ENCODE measurements around the gene FBXL17. TPM values are rescaled to one million over a fixed set of nuclear protein-coding genes. Genes with fewer than 3 reads are reported as not detected.

Gene FBXL17
- total RNA-seq, 1 donor from 2014 or later: 12.7 TPM

DNA sequence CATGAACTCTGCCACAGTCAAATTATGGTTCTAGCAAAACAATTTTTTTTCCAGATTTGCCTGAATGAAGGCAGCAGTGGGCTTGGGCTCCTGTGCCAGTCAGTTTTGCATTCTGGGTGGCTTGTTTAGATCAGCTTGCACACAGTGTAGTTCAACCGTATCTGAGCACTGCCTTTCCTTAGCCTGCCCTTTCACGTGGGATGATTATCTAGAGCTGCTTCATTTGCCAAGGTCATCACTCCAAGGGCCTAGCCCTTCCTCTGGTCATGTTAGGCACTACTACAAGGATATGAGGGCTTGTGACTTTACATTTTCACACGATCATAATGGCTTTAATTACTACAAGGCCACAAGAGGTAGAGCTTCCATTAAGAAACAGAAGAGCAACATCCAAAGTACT, 560.6 kb downstream of the FBXL17 start:
- no peak for FAIRE-seq
- Histone ChIP-seq H4K20me1 (ENCODE audit: insufficient read depth, low read length) (no peaks in the 10 kb centered on the region), H3K27ac (ENCODE audit: low read depth, low read length) (no peak overlapping the region), H3K4me1 (ENCODE audit: insufficient read depth, low read length) (no peaks in the 10 kb centered on the region), H3K36me3 (ENCODE audit: insufficient read depth, low read length) (no peaks in the 10 kb centered on the region), H3K4me3 (ENCODE audit: insufficient read depth, low read depth, low read length) (no peak overlapping the region), H3K9me3 (ENCODE audit: insufficient read depth, low read depth, low read length) (no peaks in the 10 kb centered on the region), H3K27me3 (ENCODE audit: insufficient read depth, low read length) (no peaks in the 10 kb centered on the region), H3K79me2 (ENCODE audit: insufficient read depth, low read length) (no peaks in the 10 kb centered on the region), H3K4me2 (ENCODE audit: low read length) (no peak overlapping the region), H2AFZ (ENCODE audit: low read depth, low read length) (no peak overlapping the region), H3K9ac (ENCODE audit: low read length) (no peak overlapping the region)
- Mint-ChIP-seq H3K36me3 (ENCODE audit: low read depth, unreplicated experiment) (peaks cover 2% of the 10 kb centered on the region), H3K27ac (ENCODE audit: unreplicated experiment) (no peak overlapping the region), H3K4me1 (ENCODE audit: low read depth, unreplicated experiment) (no peaks in the 10 kb centered on the region), H3K9me3 (ENCODE audit: unreplicated experiment) (peaks cover 9% of the 10 kb centered on the region), H3K27me3 (ENCODE audit: low read depth, unreplicated experiment) (no peaks in the 10 kb centered on the region), H3K4me3 (ENCODE audit: unreplicated experiment) (no peak overlapping the region)
- DNase-seq (ENCODE audit: low read depth): no peak
- no peak for TF ChIP-seq EZH2 (IDR thresholded peaks at IDR 0.05; ENCODE audit: insufficient read depth, low read length)
- TF ChIP-seq, protein P1, sequence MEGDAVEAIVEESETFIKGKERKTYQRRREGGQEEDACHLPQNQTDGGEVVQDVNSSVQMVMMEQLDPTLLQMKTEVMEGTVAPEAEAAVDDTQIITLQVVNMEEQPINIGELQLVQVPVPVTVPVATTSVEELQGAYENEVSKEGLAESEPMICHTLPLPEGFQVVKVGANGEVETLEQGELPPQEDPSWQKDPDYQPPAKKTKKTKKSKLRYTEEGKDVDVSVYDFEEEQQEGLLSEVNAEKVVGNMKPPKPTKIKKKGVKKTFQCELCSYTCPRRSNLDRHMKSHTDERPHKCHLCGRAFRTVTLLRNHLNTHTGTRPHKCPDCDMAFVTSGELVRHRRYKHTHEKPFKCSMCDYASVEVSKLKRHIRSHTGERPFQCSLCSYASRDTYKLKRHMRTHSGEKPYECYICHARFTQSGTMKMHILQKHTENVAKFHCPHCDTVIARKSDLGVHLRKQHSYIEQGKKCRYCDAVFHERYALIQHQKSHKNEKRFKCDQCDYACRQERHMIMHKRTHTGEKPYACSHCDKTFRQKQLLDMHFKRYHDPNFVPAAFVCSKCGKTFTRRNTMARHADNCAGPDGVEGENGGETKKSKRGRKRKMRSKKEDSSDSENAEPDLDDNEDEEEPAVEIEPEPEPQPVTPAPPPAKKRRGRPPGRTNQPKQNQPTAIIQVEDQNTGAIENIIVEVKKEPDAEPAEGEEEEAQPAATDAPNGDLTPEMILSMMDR (IDR thresholded peaks at IDR 0.05; ENCODE audit: insufficient read depth, low read depth, low read length): no peak

GRCh38 chr5:107820429-107820828, 561.5 kb downstream of the FBXL17 start:
- Histone ChIP-seq H3K27me3 (ENCODE audit: insufficient read depth, low read length) (no peaks in the 10 kb centered on the region), H3K9ac (ENCODE audit: low read length) (no peak overlapping the region), H4K20me1 (ENCODE audit: insufficient read depth, low read length) (no peaks in the 10 kb centered on the region), H3K79me2 (ENCODE audit: insufficient read depth, low read length) (no peaks in the 10 kb centered on the region), H3K36me3 (ENCODE audit: insufficient read depth, low read length) (no peaks in the 10 kb centered on the region), H3K9me3 (ENCODE audit: insufficient read depth, low read depth, low read length) (no peaks in the 10 kb centered on the region), H3K4me1 (ENCODE audit: insufficient read depth, low read length) (no peaks in the 10 kb centered on the region), H3K4me2 (ENCODE audit: low read length) (no peak overlapping the region), H3K27ac (ENCODE audit: low read depth, low read length) (no peak overlapping the region), H3K4me3 (ENCODE audit: insufficient read depth, low read depth, low read length) (no peak overlapping the region), H2AFZ (ENCODE audit: low read depth, low read length) (no peak overlapping the region)
- H3K27me3 Mint-ChIP-seq (ENCODE audit: low read depth, unreplicated experiment): no peaks in the 10 kb centered on the region
- DNase-seq (ENCODE audit: low read depth) (no peak), FAIRE-seq (no peak)
- no peak overlapping the region for H3K27ac Mint-ChIP-seq (ENCODE audit: unreplicated experiment)
- H3K4me1 Mint-ChIP-seq (ENCODE audit: low read depth, unreplicated experiment): no peaks in the 10 kb centered on the region
- H3K4me3 Mint-ChIP-seq (ENCODE audit: unreplicated experiment): no peak overlapping the region
- H3K36me3 Mint-ChIP-seq (ENCODE audit: low read depth, unreplicated experiment): peaks cover 2% of the 10 kb centered on the region
- peaks cover 9% of the 10 kb centered on the region for H3K9me3 Mint-ChIP-seq (ENCODE audit: unreplicated experiment)
- TF ChIP-seq EZH2 (IDR thresholded peaks at IDR 0.05; ENCODE audit: insufficient read depth, low read length): no peak
- TF ChIP-seq, protein P1 (IDR thresholded peaks at IDR 0.05; ENCODE audit: insufficient read depth, low read depth, low read length): no peak

- Histone ChIP-seq H3K4me1 (ENCODE audit: insufficient read depth, low read length) (peaks cover 6% of the 10 kb centered on the region), H3K36me3 (ENCODE audit: insufficient read depth, low read length) (no peaks in the 10 kb centered on the region), H3K4me3 (ENCODE audit: insufficient read depth, low read depth, low read length) (no peak overlapping the region), H3K27ac (ENCODE audit: low read depth, low read length) (no peak overlapping the region), H3K79me2 (ENCODE audit: insufficient read depth, low read length) (no peaks in the 10 kb centered on the region), H2AFZ (ENCODE audit: low read depth, low read length) (no peak overlapping the region), H3K9ac (ENCODE audit: low read length) (no peak overlapping the region), H3K27me3 (ENCODE audit: insufficient read depth, low read length) (no peaks in the 10 kb centered on the region), H3K9me3 (ENCODE audit: insufficient read depth, low read depth, low read length) (no peaks in the 10 kb centered on the region), H4K20me1 (ENCODE audit: insufficient read depth, low read length) (no peaks in the 10 kb centered on the region), H3K4me2 (ENCODE audit: low read length) (no peak overlapping the region)
- TF ChIP-seq EZH2 (IDR thresholded peaks at IDR 0.05; ENCODE audit: insufficient read depth, low read length): no peak
- TF ChIP-seq, protein P1 (IDR thresholded peaks at IDR 0.05; ENCODE audit: insufficient read depth, low read depth, low read length): no peak
- Mint-ChIP-seq H3K4me1 (ENCODE audit: low read depth, unreplicated experiment) (peaks cover 7% of the 10 kb centered on the region), H3K9me3 (ENCODE audit: unreplicated experiment) (peaks cover 7% of the 10 kb centered on the region), H3K27ac (ENCODE audit: unreplicated experiment) (no peak overlapping the region), H3K27me3 (ENCODE audit: low read depth, unreplicated experiment) (no peaks in the 10 kb centered on the region), H3K4me3 (ENCODE audit: unreplicated experiment) (no peak overlapping the region), H3K36me3 (ENCODE audit: low read depth, unreplicated experiment) (no peaks in the 10 kb centered on the region)
- FAIRE-seq: no peak
- DNase-seq (ENCODE audit: low read depth): no peak
These were observed 563.9 kb downstream of the FBXL17 start for GRCh38 chr5:107817951-107818350.
